Trophoblast cell (in vitro differentiated cells and primary cell): ENCODE data around the gene CPN2.

ENCODE experiments used
- DNase-seq, 2 donors: peaks; one replicate each; pipeline ENCODE4 v3.0.0-alpha.2; 2016
- H2AFZ ChIP-seq: 2 replicates; pipeline ENCODE4 v1.6.1; 2013; ENCODE audit warnings: low read length, moderate library complexity, mild to moderate bottlenecking; ENCODE audit not compliant: insufficient read depth, poor library complexity
- H2AK5ac ChIP-seq: 2 replicates; pipeline ENCODE4 v1.6.1; 2013; ENCODE audit warnings: mild to moderate bottlenecking, low read length
- H2BK120ac ChIP-seq: 2 replicates; pipeline ENCODE4 v1.6.1; 2013; ENCODE audit warnings: low read length, mild to moderate bottlenecking, moderate library complexity; ENCODE audit not compliant: insufficient read depth, poor library complexity
- H2BK12ac ChIP-seq: 2 replicates; pipeline ENCODE4 v1.6.1; 2013; ENCODE audit warnings: mild to moderate bottlenecking, low read length, moderate library complexity
- H2BK5ac ChIP-seq: 2 replicates; pipeline ENCODE4 v1.6.1; 2013; ENCODE audit warnings: low read length, low read depth, moderate library complexity, mild to moderate bottlenecking; ENCODE audit not compliant: poor library complexity
- H3K14ac ChIP-seq: 2 replicates; pipeline ENCODE4 v1.6.1; 2013; ENCODE audit warnings: mild to moderate bottlenecking, low read length
- H3K18ac ChIP-seq: 2 replicates; pipeline ENCODE4 v1.6.1; 2013; ENCODE audit warnings: mild to moderate bottlenecking, low read length
- H3K23ac ChIP-seq: 2 replicates; pipeline ENCODE4 v1.6.1; 2013; ENCODE audit warnings: low read length
- H3K27ac ChIP-seq: 2 replicates; pipeline ENCODE4 v1.5.1; 2013; ENCODE audit warnings: low read depth, mild to moderate bottlenecking, inconsistent platforms, low read length, moderate library complexity
- H3K27me3 ChIP-seq: 2 replicates; pipeline ENCODE4 v1.6.1; 2013; ENCODE audit warnings: inconsistent platforms, mild to moderate bottlenecking, low read length, moderate library complexity; ENCODE audit not compliant: insufficient read depth
- H3K36me3 ChIP-seq, 2 experiments: 1 replicate in 1 of 2; 2 replicates in 1 of 2; pipeline ENCODE4 v1.6.1; 2013; ENCODE audit warnings: low read length in 2 of 2, mild to moderate bottlenecking in 2 of 2, moderate library complexity in 1 of 2; ENCODE audit not compliant: insufficient read depth in 2 of 2, control insufficient read depth in 1 of 2
- H3K4ac ChIP-seq: 2 replicates; pipeline ENCODE4 v1.6.1; 2013; ENCODE audit warnings: low read depth, mild to moderate bottlenecking, low read length, moderate library complexity
- H3K4me1 ChIP-seq, 2 experiments: 1 replicate in 1 of 2; 2 replicates in 1 of 2; pipeline ENCODE4 v1.6.1; 2013; ENCODE audit warnings: low read length in 2 of 2, mild to moderate bottlenecking in 2 of 2, moderate library complexity in 1 of 2; ENCODE audit not compliant: insufficient read depth in 2 of 2, control insufficient read depth in 1 of 2
- H3K4me2 ChIP-seq: 2 replicates; pipeline ENCODE4 v1.6.1; 2013; ENCODE audit warnings: inconsistent platforms, mild to moderate bottlenecking, low read length, moderate library complexity
- H3K4me3 ChIP-seq: 2 replicates; pipeline ENCODE4 v1.5.1; 2013; ENCODE audit warnings: mild to moderate bottlenecking, low read depth, low read length, inconsistent platforms
- H3K79me1 ChIP-seq: one replicate; pipeline ENCODE4 v1.6.1; 2013; ENCODE audit warnings: low read length
- H3K79me2 ChIP-seq: 2 replicates; pipeline ENCODE4 v1.6.1; 2013; ENCODE audit warnings: low read length, mild to moderate bottlenecking; ENCODE audit not compliant: control insufficient read depth, insufficient read depth, poor library complexity
- H3K9ac ChIP-seq: 2 replicates; pipeline ENCODE4 v1.6.1; 2013; ENCODE audit warnings: mild to moderate bottlenecking, low read length
- H3K9me3 ChIP-seq: 2 replicates; pipeline ENCODE4 v1.6.1; 2013; ENCODE audit warnings: low read depth, mild to moderate bottlenecking, control low read depth, inconsistent platforms, low read length; ENCODE audit not compliant: insufficient read depth
- H4K12ac ChIP-seq: 2 replicates; pipeline ENCODE4 v1.6.1; 2013; ENCODE audit warnings: low read depth, mild to moderate bottlenecking, low read length, moderate library complexity
- H4K8ac ChIP-seq: 2 replicates; pipeline ENCODE4 v1.6.1; 2013; ENCODE audit warnings: low read depth, mild to moderate bottlenecking, low read length, moderate library complexity
- H4K91ac ChIP-seq: one replicate; pipeline ENCODE4 v1.6.1; 2013; ENCODE audit warnings: low read depth, mild to moderate bottlenecking, low read length, moderate library complexity
- WGBS: extraction: QIAGEN DNeasy Blood & Tissue Kit; methylation state at CpG from one replicate; pipeline ENCODE4 v1.1.7; 2013; ENCODE audit warnings: missing lambda C conversion rate; ENCODE audit not compliant: insufficient read length, insufficient coverage; ENCODE audit errors: extremely low coverage; 5-methylcytosine and 5-hydroxymethylcytosine counted together

CPN2 gene

DNA sequence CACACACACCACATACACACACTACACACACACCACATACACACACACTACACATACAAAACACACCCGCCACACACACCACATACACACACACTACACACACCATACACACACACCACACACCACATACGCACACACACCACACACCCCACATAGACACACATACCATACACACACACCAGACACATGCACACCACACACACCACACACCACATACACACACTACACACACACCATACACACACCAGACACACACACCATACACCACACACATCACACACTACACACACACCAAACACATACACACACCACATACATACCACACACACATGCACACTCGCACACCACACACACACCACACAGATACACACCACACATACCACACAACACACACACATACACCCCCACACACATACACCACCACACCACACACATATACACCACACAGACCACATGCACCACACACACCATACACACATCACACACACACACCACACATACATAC is 26.3 kb downstream of the CPN2 start:
- no peak overlapping the region for H3K14ac ChIP-seq
- H3K23ac ChIP-seq: peak overlapping the region; percentile 62
- peaks cover 24% of the 10 kb centered on the region for H3K9me3 ChIP-seq
- peak overlapping the region; percentile 65 for H3K4me3 ChIP-seq
- no peak overlapping the region for H4K91ac ChIP-seq
- H4K8ac ChIP-seq: no peak overlapping the region
- H2BK12ac ChIP-seq: no peak overlapping the region
- H3K36me3 ChIP-seq: no peaks in the 10 kb centered on the region
- no peaks in the 10 kb centered on the region for H3K79me2 ChIP-seq
- no peak overlapping the region for H3K4ac ChIP-seq
- peaks cover 5 to 20% of the 10 kb centered on the region in 2 experiments for H3K4me1 ChIP-seq
- no peak overlapping the region for H2AFZ ChIP-seq
- H4K12ac ChIP-seq: no peak overlapping the region
- no peak overlapping the region for H3K27ac ChIP-seq
- no peaks in the 10 kb centered on the region for H3K79me1 ChIP-seq
- WGBS: 100% methylated on average over 1 of the region's 3 CpGs
- DNase-seq: no peak
- no peak overlapping the region for H3K18ac ChIP-seq
- H3K9ac ChIP-seq: peak overlapping the region; percentile 38
- H2AK5ac ChIP-seq: no peak overlapping the region
- H3K4me2 ChIP-seq: no peak overlapping the region
- H2BK120ac ChIP-seq: no peak overlapping the region
- H3K27me3 ChIP-seq: no peaks in the 10 kb centered on the region
- no peak overlapping the region for H2BK5ac ChIP-seq

GRCh38 chr3:194323785-194324735 is 27.1 kb downstream of the CPN2 start:
- H2BK120ac ChIP-seq: no peak overlapping the region
- H3K18ac ChIP-seq: no peak overlapping the region
- H2BK12ac ChIP-seq: no peak overlapping the region
- H3K4me3 ChIP-seq: peak overlapping the region; percentile 21
- no peak overlapping the region for H2AK5ac ChIP-seq
- no peak overlapping the region for H3K9ac ChIP-seq
- H3K9me3 ChIP-seq: peaks cover 28% of the 10 kb centered on the region
- peak; percentile 59 to 67 for DNase-seq
- H3K4ac ChIP-seq: no peak overlapping the region
- no peak overlapping the region for H3K14ac ChIP-seq
- no peak overlapping the region for H2AFZ ChIP-seq
- H3K27ac ChIP-seq: no peak overlapping the region
- no peaks in the 10 kb centered on the region for H3K36me3 ChIP-seq
- H2BK5ac ChIP-seq: no peak overlapping the region
- H4K12ac ChIP-seq: no peak overlapping the region
- H4K91ac ChIP-seq: no peak overlapping the region
- no peaks in the 10 kb centered on the region for H3K79me2 ChIP-seq
- H3K27me3 ChIP-seq: no peaks in the 10 kb centered on the region
- WGBS: no CpG with 5 or more reads among the region's 39 CpGs
- peaks cover 5 to 20% of the 10 kb centered on the region in 2 experiments for H3K4me1 ChIP-seq
- H3K23ac ChIP-seq: no peak overlapping the region
- H3K79me1 ChIP-seq: no peaks in the 10 kb centered on the region
- H4K8ac ChIP-seq: no peak overlapping the region
- H3K4me2 ChIP-seq: peak overlapping the region; percentile 52

- H4K91ac ChIP-seq: no peak overlapping the region
- H3K18ac ChIP-seq: no peak overlapping the region
- no peak overlapping the region for H3K4ac ChIP-seq
- no peak overlapping the region for H2BK120ac ChIP-seq
- H2AFZ ChIP-seq: no peak overlapping the region
- H3K4me3 ChIP-seq: peak overlapping the region; percentile 25
- H3K79me1 ChIP-seq: no peaks in the 10 kb centered on the region
- H3K27me3 ChIP-seq: no peaks in the 10 kb centered on the region
- no peak overlapping the region for H2BK12ac ChIP-seq
- peaks cover 5 to 20% of the 10 kb centered on the region in 2 experiments for H3K4me1 ChIP-seq
- no peak overlapping the region for H3K9ac ChIP-seq
- H4K12ac ChIP-seq: no peak overlapping the region
- H3K79me2 ChIP-seq: no peaks in the 10 kb centered on the region
- no CpG with 5 or more reads among the region's 18 CpGs for WGBS
- H3K4me2 ChIP-seq: no peak overlapping the region
- peaks cover 34% of the 10 kb centered on the region for H3K9me3 ChIP-seq
- no peak overlapping the region for H4K8ac ChIP-seq
- H3K23ac ChIP-seq: no peak overlapping the region
- H2BK5ac ChIP-seq: no peak overlapping the region
- DNase-seq: peak in 1 of 2 donors; percentile 50
- H3K36me3 ChIP-seq: no peaks in the 10 kb centered on the region
- H3K14ac ChIP-seq: peak overlapping the region; percentile 14
- H3K27ac ChIP-seq: no peak overlapping the region
- H2AK5ac ChIP-seq: no peak overlapping the region
Observed at GRCh38 chr3:194322678-194323211, 28.4 kb downstream of the CPN2 start.

DNA sequence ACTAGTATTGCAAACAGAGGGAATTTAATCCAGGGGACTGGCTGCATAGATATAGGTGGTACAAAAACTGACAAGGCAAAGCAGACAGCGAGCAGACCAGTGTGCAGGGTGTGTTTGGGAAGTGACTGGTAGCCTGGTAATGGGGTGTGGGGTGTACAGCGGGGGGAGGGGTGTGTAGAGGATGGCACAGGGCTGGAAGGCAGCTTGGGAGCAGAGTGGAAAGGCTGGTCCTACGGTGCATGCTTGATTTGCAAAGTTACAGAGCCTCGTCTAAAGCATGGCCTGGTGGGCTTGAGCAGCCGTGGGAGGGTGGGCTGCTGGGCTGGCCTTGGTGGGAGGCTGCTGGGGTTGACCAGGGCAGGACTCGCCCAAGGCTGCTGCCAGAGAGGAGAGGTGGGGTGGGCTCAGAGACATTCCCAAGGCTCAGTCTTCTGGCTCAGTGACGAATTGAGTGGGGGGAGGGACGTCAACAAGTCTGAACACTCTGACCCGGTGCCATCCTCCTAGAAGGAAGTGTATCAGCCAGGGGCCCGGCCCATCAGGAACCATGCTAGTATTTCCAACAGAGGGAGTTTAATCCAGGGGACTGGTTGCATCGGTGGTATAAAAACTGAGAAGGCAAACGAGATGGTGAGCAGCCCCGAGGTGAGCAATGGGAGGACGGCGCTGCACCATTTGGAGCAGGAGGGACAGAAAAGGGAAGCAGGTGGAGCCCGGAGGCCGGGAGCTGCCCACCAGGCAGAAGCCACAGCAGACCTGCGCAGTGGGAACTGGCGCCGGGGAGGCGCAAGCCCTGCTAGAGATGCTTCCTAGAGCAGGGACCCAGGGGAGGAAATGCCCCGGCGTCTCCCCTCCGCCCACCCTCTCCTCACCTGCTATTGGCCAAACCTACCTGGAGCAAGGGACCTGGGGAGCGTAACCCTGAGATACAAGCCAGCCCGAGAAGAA is 29.2 kb downstream of the CPN2 start:
- no peaks in the 10 kb centered on the region for H3K36me3 ChIP-seq

More for the DNA sequence above, 29.2 kb downstream of the CPN2 start:
- H3K4me1 ChIP-seq: peaks cover 5 to 20% of the 10 kb centered on the region in 2 experiments
- H3K4me2 ChIP-seq: no peak overlapping the region
- no peak overlapping the region for H4K12ac ChIP-seq
- H3K4ac ChIP-seq: no peak overlapping the region
- no peak overlapping the region for H3K18ac ChIP-seq
- H3K14ac ChIP-seq: no peak overlapping the region
- no peak overlapping the region for H3K23ac ChIP-seq
- DNase-seq: no peak
- no peak overlapping the region for H3K9ac ChIP-seq
- no peak overlapping the region for H4K91ac ChIP-seq
- H2BK120ac ChIP-seq: no peak overlapping the region
- WGBS: no CpG with 5 or more reads among the region's 26 CpGs
- no peak overlapping the region for H2BK5ac ChIP-seq
- no peak overlapping the region for H2BK12ac ChIP-seq
- no peak overlapping the region for H4K8ac ChIP-seq
- H2AFZ ChIP-seq: no peak overlapping the region
- H3K27ac ChIP-seq: no peak overlapping the region
- H3K27me3 ChIP-seq: peaks cover 4% of the 10 kb centered on the region
- peaks cover 28% of the 10 kb centered on the region for H3K9me3 ChIP-seq
- H3K79me1 ChIP-seq: no peaks in the 10 kb centered on the region
- H3K4me3 ChIP-seq: peak overlapping the region; percentile 25
- no peaks in the 10 kb centered on the region for H3K79me2 ChIP-seq
- no peak overlapping the region for H2AK5ac ChIP-seq
